ENCODE data around the gene DYDC2.
"Not testable (repeated sequence)": the region's sequence is repeated elsewhere in the genome, so short reads cannot be mapped to it uniquely, and the experiment has no call there.

Gene DYDC2

GRCh38 chr10:80414142-80414895 lies 57.7 kb downstream of the DYDC2 start:
- peak in 1 of 2 experiments; percentile 7 for DNase-seq

GRCh38 chr10:80415734-80416478 lies 59.3 kb downstream of the DYDC2 start:
- no peak for DNase-seq

- no peak for DNase-seq
Observed at GRCh38 chr10:80416479-80417098, 60.0 kb downstream of the DYDC2 start.

DNA sequence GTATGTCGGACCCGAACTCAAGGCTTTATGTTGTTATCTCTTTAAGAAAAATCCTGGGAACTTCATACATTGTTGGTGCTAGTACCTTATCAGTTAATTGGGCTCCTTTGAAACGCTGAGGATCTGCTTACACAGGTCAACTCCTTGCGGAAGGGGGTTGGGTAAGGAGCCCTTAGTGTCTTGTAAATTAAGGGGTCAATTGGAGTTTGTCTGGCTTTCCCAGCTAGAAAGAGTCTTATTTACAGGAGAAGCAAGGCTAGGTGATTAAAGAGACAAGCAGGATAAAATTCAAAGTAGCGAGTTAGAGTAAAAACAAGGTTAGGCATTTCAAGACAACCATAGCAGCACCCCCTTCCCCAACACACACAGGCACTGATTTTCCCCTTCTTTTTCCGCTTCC lies 60.7 kb downstream of the DYDC2 start:
- not testable (repeated sequence) for DNase-seq

Data from SHP77 (cell line).